Keratinocyte (primary cell): ENCODE data around the gene UHRF2. TPM values are rescaled to one million over a fixed set of nuclear protein-coding genes. Genes with fewer than 3 reads are reported as not detected.
"Not testable (repeated sequence)": the region's sequence is repeated elsewhere in the genome, so short reads cannot be mapped to it uniquely, and the experiment has no call there.

Experiments
- DNase-seq: peaks from one replicate; pipeline ENCODE4 v3.0.0-alpha.2; 2011; ENCODE audit warnings: low read depth, missing footprints, low spot score
- FAIRE-seq: peaks from 2 replicates; lab custom pipeline; 2011; peaks lifted over from hg19 to GRCh38; lab: Jason Lieb, UNC
- H2AFZ ChIP-seq: 2 replicates; pipeline ENCODE4 v1.6.0; 2012; ENCODE audit warnings: low read length, control low read depth, inconsistent platforms; ENCODE audit not compliant: control insufficient read depth
- H3K27ac ChIP-seq: 2 replicates; pipeline ENCODE4 v1.5.1; 2011; ENCODE audit warnings: low read length; ENCODE audit not compliant: control insufficient read depth, insufficient read depth
- H3K27me3 ChIP-seq: 3 replicates; pipeline ENCODE4 v1.6.0; 2011; ENCODE audit warnings: low read length; ENCODE audit not compliant: control insufficient read depth, insufficient read depth; ENCODE audit errors: extremely low read depth
- H3K36me3 ChIP-seq, 2 experiments: 2 replicates in 1 of 2; 3 replicates in 1 of 2; pipeline ENCODE4 v1.5.1; 2011; ENCODE audit warnings: low read length in 2 of 2, mild to moderate bottlenecking in 1 of 2; ENCODE audit not compliant: control insufficient read depth in 2 of 2, insufficient read depth in 2 of 2; ENCODE audit errors: extremely low read depth in 1 of 2
- H3K4me1 ChIP-seq: 3 replicates; pipeline ENCODE4 v1.5.1; 2011; ENCODE audit warnings: low read length; ENCODE audit not compliant: control insufficient read depth, insufficient read depth; ENCODE audit errors: extremely low read depth
- H3K4me2 ChIP-seq: 3 replicates; pipeline ENCODE4 v1.6.0; 2011; ENCODE audit warnings: low read depth, low read length; ENCODE audit not compliant: control insufficient read depth, insufficient read depth; ENCODE audit errors: extremely low read depth
- H3K4me3 ChIP-seq, 3 experiments: fragments of 200-600 bp in 1 of 3; sonication (generic) in 1 of 3; 2 replicates in 2 of 3; 3 replicates in 1 of 3; pipeline ENCODE4 v1.5.1; 2011 to 2016; ENCODE audit warnings: low read length in 3 of 3, mild to moderate bottlenecking in 3 of 3, control low read depth in 2 of 3, inconsistent platforms in 1 of 3, low read depth in 1 of 3, mixed read lengths in 1 of 3, mixed run types in 1 of 3, moderate library complexity in 1 of 3; ENCODE audit not compliant: control insufficient read depth in 2 of 3, insufficient read depth in 2 of 3; ENCODE audit errors: extremely low read depth in 1 of 3
- H3K79me2 ChIP-seq: 2 replicates; pipeline ENCODE4 v1.6.0; 2012; ENCODE audit warnings: low read length; ENCODE audit not compliant: control insufficient read depth, insufficient read depth
- H3K9ac ChIP-seq: 3 replicates; pipeline ENCODE4 v1.6.0; 2011; ENCODE audit warnings: low read length; ENCODE audit not compliant: control insufficient read depth, insufficient read depth; ENCODE audit errors: extremely low read depth
- H3K9me1 ChIP-seq: 3 replicates; pipeline ENCODE4 v1.6.0; 2011; ENCODE audit warnings: low read length; ENCODE audit not compliant: control insufficient read depth, insufficient read depth; ENCODE audit errors: extremely low read depth
- H3K9me3 ChIP-seq: 2 replicates; pipeline ENCODE4 v1.5.1; 2012; ENCODE audit warnings: low read depth, low read length; ENCODE audit not compliant: control insufficient read depth
- H4K20me1 ChIP-seq: 3 replicates; pipeline ENCODE4 v1.6.0; 2011; ENCODE audit warnings: low read length; ENCODE audit not compliant: control insufficient read depth, insufficient read depth; ENCODE audit errors: extremely low read depth
- CTCF ChIP-seq, 3 experiments: IDR thresholded peaks in 1 of 3; conservative IDR thresholded peaks in 1 of 3; optimal IDR thresholded peaks in 1 of 3; 2 replicates in 2 of 3; 3 replicates in 1 of 3; pipeline versions ENCODE3 to v1.5.1; 2011; ENCODE audit warnings: low read length in 3 of 3, mild to moderate bottlenecking in 3 of 3, moderate library complexity in 2 of 3, control low read depth in 1 of 3, inconsistent platforms in 1 of 3; ENCODE audit not compliant: insufficient read depth in 2 of 3; ENCODE audit errors: extremely low read depth in 1 of 3
- EZH2 ChIP-seq: IDR thresholded peaks from one replicate; pipeline ENCODE4 v1.6.1; 2012; ENCODE audit warnings: inconsistent platforms, mild to moderate bottlenecking, low read length, moderate library complexity
- dilution Hi-C: fragments of 300-500 bp; cut with MboI; formaldehyde crosslinking; loops from one replicate; pipeline ENCODE4 v1.7.0; 2020; ENCODE audit warnings: low sequenced_read_pairs; ENCODE audit not compliant: extremely low pct_ligation_motif_present
- polyA plus RNA-seq, 5 experiments: library from polyadenylated mRNA; depleted of rRNA in 3 of 5; stranded (reverse) in 3 of 5; stranded (forward) in 1 of 5; unstranded in 1 of 5; fragments of >200 nt; gene quantifications; 1 replicate in 1 of 5; 2 replicates in 3 of 5; 3 replicates in 1 of 5; pipeline versions ENCODE4 v1.2.1 to v1.2.3, GENCODE V29; 2011 to 2012; ENCODE audit warnings: missing spikeins in 2 of 5, low read depth in 1 of 5, low replicate concordance in 1 of 5

The UHRF2 gene
- polyA plus RNA-seq, 1 donor (not counting 4 experiments of a cell fraction or from before 2014, with no cell fraction given), result 77.0 TPM

GRCh38 chr9:6368831-6369230 lies 44.2 kb upstream of the UHRF2 start:
- Histone ChIP-seq H2AFZ (no peak overlapping the region), H3K4me2 (no peak overlapping the region), H3K27ac (no peak overlapping the region), H3K4me3 (no peak overlapping the region), H3K79me2 (no peaks in the 10 kb centered on the region), H3K9ac (no peak overlapping the region), H3K4me1 (no peaks in the 10 kb centered on the region), H3K9me3 (no peaks in the 10 kb centered on the region), H3K9me1 (no peaks in the 10 kb centered on the region), H4K20me1 (no peaks in the 10 kb centered on the region), H3K27me3 (no peaks in the 10 kb centered on the region), H3K36me3 (no peaks in the 10 kb centered on the region)
- FAIRE-seq (no peak), DNase-seq (no peak)
- TF ChIP-seq CTCF (optimal IDR thresholded peaks at IDR 0.05 in 1 of 3, IDR thresholded peaks at IDR 0.05 in 1 of 3, conservative IDR thresholded peaks at IDR 0.05 in 1 of 3; ENCODE audit: extremely low read depth in 1 of 3, insufficient read depth in 2 of 3, low read length in 3 of 3) (no peak), EZH2 (no peak)
- dilution Hi-C loops, result no loop called here

DNA sequence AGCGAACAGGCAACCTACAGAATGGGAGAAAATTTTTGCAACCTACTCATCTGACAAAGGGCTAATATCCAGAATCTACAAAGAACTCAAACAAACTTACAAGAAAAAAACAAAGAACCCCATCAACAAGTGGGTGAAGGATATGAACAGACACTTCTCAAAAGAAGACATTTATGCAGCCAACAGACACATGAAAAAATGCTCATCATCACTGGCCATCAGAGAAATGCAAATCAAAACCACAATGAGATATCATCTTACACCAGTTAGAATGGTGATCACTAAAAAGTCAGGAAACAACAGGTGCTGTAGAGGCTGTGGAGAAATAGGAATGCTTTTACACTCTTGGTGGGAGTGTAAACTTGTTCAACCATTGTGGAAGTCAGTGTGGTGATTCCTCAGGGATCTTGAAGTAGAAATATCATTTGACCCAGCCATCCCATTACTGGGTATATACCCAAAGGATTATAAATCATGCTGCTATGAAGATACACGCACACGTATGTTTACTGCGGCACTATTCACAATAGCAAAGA lies 31.5 kb upstream of the UHRF2 start:
- H3K27me3 ChIP-seq, dilution Hi-C loops, H3K4me3 ChIP-seq, H3K4me2 ChIP-seq, H3K27ac ChIP-seq, DNase-seq, H3K79me2 ChIP-seq, H4K20me1 ChIP-seq, H3K9me3 ChIP-seq, FAIRE-seq, H2AFZ ChIP-seq, H3K4me1 ChIP-seq, H3K36me3 ChIP-seq, H3K9ac ChIP-seq, H3K9me1 ChIP-seq: not testable (repeated sequence)

- Histone ChIP-seq H3K4me2 (no peak overlapping the region), H3K9ac (no peak overlapping the region), H3K9me3 (no peaks in the 10 kb centered on the region), H3K4me1 (no peaks in the 10 kb centered on the region), H3K4me3 (no peak overlapping the region), H3K9me1 (no peaks in the 10 kb centered on the region), H3K27me3 (no peaks in the 10 kb centered on the region), H3K79me2 (no peaks in the 10 kb centered on the region), H2AFZ (no peak overlapping the region), H3K36me3 (no peaks in the 10 kb centered on the region), H3K27ac (no peak overlapping the region), H4K20me1 (no peaks in the 10 kb centered on the region)
- TF ChIP-seq CTCF (optimal IDR thresholded peaks at IDR 0.05 in 1 of 3, IDR thresholded peaks at IDR 0.05 in 1 of 3, conservative IDR thresholded peaks at IDR 0.05 in 1 of 3; ENCODE audit: extremely low read depth in 1 of 3, insufficient read depth in 2 of 3, low read length in 3 of 3) (no peak), EZH2 (no peak)
- DNase-seq (no peak), FAIRE-seq (no peak)
- dilution Hi-C loops, result no loop called here
Observed at GRCh38 chr9:6382681-6383080, 30.3 kb upstream of the UHRF2 start.
